ENCODE measurements around the gene CEP83.

DNA sequence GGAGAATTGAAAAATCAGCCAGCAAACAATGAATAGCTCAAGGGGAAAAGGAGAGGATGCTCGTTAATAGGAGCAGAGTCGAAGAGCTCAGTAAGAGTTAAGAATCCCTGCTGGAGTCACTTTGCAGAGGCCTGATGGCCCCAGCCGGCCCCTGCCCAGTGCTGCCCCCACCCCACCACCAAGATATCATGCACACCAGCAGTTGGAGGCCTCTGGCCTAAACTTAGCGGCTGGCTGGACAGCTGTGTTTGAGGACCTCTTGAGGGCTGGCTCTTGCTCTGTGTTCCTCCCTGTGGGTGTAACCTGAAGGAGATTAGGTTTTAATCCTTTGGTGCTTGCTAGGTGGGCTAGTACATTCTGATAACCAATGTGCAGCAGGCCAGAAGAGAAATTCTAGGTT, 169.3 kb downstream of the CEP83 start:
- no peak for TF ChIP-seq CTCF (optimal IDR thresholded peaks at IDR 0.05 in 1 of 3, IDR thresholded peaks at IDR 0.05 in 1 of 3, conservative IDR thresholded peaks at IDR 0.05 in 1 of 3; ENCODE audit: extremely low read depth in 1 of 3, insufficient read depth in 2 of 3, low read length in 3 of 3)
- TF ChIP-seq EZH2 (IDR thresholded peaks at IDR 0.05; ENCODE audit: low read length) = no peak
